Suprapubic skin (tissue), 3 donors: ENCODE measurements around the gene ACAA2.

Experiments used
- EP300 ChIP-seq: sonication (generic); formaldehyde crosslinking; IDR thresholded peaks from one replicate; pipeline ENCODE4 v1.6.1; 2017; ENCODE audit warnings: antibody characterized with exemption
- POLR2A ChIP-seq, 2 donors: fragments of 450-650 bp; IDR thresholded peaks; one replicate each; pipeline ENCODE4 v1.6.1; 2017; ENCODE audit warnings: antibody characterized with exemption in 2 of 2, mild to moderate bottlenecking in 2 of 2, moderate library complexity in 2 of 2
- TF ChIP-seq, protein P1 (sequence below), 2 donors: fragments of 200-600 bp in 1 of 2; fragments of 450-650 bp in 1 of 2; sonication (generic) in 1 of 2; IDR thresholded peaks; one replicate each; pipeline ENCODE4 v1.5.1; 2016 to 2019; ENCODE audit warnings: antibody characterized with exemption in 2 of 2, mild to moderate bottlenecking in 1 of 2, moderate library complexity in 1 of 2

- TF ChIP-seq, protein P1, sequence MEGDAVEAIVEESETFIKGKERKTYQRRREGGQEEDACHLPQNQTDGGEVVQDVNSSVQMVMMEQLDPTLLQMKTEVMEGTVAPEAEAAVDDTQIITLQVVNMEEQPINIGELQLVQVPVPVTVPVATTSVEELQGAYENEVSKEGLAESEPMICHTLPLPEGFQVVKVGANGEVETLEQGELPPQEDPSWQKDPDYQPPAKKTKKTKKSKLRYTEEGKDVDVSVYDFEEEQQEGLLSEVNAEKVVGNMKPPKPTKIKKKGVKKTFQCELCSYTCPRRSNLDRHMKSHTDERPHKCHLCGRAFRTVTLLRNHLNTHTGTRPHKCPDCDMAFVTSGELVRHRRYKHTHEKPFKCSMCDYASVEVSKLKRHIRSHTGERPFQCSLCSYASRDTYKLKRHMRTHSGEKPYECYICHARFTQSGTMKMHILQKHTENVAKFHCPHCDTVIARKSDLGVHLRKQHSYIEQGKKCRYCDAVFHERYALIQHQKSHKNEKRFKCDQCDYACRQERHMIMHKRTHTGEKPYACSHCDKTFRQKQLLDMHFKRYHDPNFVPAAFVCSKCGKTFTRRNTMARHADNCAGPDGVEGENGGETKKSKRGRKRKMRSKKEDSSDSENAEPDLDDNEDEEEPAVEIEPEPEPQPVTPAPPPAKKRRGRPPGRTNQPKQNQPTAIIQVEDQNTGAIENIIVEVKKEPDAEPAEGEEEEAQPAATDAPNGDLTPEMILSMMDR (IDR thresholded peaks at IDR 0.05): no peak
- TF ChIP-seq EP300 (no peak), POLR2A (IDR thresholded peaks at IDR 0.05) (no peak)
Measured at GRCh38 chr18:49843131-49843530, 29.8 kb upstream of the ACAA2 start.
